ENCODE data around the gene TSPO2.

- TF ChIP-seq, protein P1, sequence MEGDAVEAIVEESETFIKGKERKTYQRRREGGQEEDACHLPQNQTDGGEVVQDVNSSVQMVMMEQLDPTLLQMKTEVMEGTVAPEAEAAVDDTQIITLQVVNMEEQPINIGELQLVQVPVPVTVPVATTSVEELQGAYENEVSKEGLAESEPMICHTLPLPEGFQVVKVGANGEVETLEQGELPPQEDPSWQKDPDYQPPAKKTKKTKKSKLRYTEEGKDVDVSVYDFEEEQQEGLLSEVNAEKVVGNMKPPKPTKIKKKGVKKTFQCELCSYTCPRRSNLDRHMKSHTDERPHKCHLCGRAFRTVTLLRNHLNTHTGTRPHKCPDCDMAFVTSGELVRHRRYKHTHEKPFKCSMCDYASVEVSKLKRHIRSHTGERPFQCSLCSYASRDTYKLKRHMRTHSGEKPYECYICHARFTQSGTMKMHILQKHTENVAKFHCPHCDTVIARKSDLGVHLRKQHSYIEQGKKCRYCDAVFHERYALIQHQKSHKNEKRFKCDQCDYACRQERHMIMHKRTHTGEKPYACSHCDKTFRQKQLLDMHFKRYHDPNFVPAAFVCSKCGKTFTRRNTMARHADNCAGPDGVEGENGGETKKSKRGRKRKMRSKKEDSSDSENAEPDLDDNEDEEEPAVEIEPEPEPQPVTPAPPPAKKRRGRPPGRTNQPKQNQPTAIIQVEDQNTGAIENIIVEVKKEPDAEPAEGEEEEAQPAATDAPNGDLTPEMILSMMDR (IDR thresholded peaks at IDR 0.05): no peak
- no peak for TF ChIP-seq POLR2AphosphoS5 (IDR thresholded peaks at IDR 0.05)
Measured at GRCh38 chr6:41025966-41026530, 16.2 kb upstream of the TSPO2 start.

Measured in esophagus muscularis mucosa (tissue), 3 donors.